ENCODE data around the gene NEU3.
"Not testable (repeated sequence)": the region's sequence is repeated elsewhere in the genome, so short reads cannot be mapped to it uniquely, and the experiment has no call there.

NEU3 gene

DNA sequence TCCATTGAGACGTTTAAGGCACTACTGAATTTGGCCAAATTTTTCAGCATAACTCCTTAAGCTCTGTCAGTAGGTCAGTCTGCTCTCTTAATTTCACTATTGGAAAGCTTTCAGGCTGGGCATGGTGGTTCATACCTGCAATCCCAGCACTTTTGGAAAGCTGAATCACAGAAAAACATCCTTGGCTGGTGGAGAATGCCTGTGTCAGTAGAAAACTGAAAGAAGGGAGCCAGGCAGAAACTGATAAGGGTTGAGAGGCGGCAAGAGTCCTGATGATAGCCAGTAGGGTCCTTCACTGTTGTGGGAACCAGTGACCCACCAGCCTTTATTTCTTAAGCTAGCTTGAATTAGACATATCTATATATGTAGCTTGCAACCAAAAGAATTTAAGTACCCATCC lies 22.6 kb downstream of the NEU3 start:
- peak overlapping the region; percentile 22 for H3K27ac Mint-ChIP-seq
- peaks cover 27% of the 10 kb centered on the region for H3K36me3 Mint-ChIP-seq
- no peaks in the 10 kb centered on the region for H3K9me3 Mint-ChIP-seq (ENCODE audit: low read depth)
- H3K4me1 Mint-ChIP-seq (ENCODE audit: low read depth), result no peaks in the 10 kb centered on the region
- no peak overlapping the region for H3K4me3 Mint-ChIP-seq
- H3K27me3 Mint-ChIP-seq, result no peaks in the 10 kb centered on the region

GRCh38 chr11:75011872-75012271 lies 23.1 kb downstream of the NEU3 start:
- Mint-ChIP-seq H3K4me3 (no peak overlapping the region), H3K27me3 (no peaks in the 10 kb centered on the region), H3K9me3 (ENCODE audit: low read depth) (no peaks in the 10 kb centered on the region), H3K4me1 (ENCODE audit: low read depth) (no peaks in the 10 kb centered on the region), H3K36me3 (peaks cover 26% of the 10 kb centered on the region), H3K27ac (no peak overlapping the region)

DNA sequence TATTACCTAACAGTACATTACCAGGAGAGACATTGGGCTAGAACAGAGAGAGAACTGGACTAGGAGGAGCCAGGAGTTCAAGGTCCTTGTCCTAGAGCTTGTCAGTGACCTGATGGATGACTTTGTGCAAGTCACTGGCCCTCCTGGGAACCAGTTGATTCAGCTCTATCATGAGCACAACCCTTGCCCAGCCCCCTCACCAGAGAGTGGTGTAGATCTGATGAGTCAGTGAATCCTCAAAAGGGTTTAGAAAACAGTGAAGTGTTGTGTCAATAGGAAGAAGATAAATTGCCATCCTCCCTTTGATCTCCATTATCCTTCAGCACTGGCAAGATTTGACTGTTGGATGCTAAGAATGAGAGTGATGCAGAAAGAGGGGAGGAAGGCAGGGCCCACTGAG lies 24.3 kb downstream of the NEU3 start:
- Mint-ChIP-seq H3K36me3 (peaks cover 22% of the 10 kb centered on the region), H3K27ac (no peak overlapping the region), H3K9me3 (ENCODE audit: low read depth) (no peaks in the 10 kb centered on the region), H3K27me3 (no peaks in the 10 kb centered on the region), H3K4me3 (no peak overlapping the region), H3K4me1 (ENCODE audit: low read depth) (no peaks in the 10 kb centered on the region)

DNA sequence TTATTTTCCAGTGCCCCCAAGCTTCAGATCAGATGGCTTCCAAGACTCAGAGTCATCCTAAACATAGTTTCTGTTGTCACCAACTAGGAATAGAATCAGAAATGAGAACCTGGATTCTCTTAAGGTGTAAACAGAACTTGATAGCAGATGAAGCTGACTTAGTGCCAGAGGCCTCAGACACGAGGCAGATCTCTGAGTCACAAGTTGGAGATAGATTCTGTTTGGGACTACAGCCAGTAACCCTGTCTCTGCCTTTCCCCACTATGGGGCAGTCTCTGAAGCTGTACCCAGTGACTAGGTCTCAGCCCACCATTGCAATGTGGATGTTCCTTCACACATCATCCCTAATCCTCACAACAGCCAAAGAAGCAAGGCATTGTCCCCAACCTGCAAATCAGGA lies 25.4 kb downstream of the NEU3 start:
- no peak overlapping the region for H3K4me3 Mint-ChIP-seq
- no peaks in the 10 kb centered on the region for H3K27me3 Mint-ChIP-seq
- H3K27ac Mint-ChIP-seq, result no peak overlapping the region
- no peaks in the 10 kb centered on the region for H3K4me1 Mint-ChIP-seq (ENCODE audit: low read depth)
- peaks cover 24% of the 10 kb centered on the region for H3K36me3 Mint-ChIP-seq
- H3K9me3 Mint-ChIP-seq (ENCODE audit: low read depth), result no peaks in the 10 kb centered on the region

DNA sequence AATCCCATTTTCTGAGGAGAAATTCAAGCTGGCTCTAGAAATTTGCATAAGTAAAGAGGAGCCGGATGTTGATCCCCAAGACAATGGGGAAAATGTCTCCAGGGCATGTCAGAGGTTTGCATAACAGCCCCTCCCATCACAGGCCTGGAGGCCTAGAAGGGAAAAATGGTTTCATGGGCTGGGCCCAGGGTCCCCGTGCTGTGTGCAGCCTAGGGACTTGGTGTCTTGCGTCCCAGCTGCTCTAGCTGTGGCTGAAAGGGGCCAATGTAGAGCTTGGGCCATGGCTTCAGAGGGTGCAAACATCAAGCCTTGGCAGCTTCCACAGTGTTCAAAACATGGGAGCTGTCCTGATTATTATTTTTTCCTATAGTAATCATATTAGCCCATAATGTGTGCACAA lies 30.5 kb downstream of the NEU3 start:
- H3K36me3 Mint-ChIP-seq, result peaks cover 13% of the 10 kb centered on the region
- not testable (repeated sequence) for H3K4me3 Mint-ChIP-seq; H3K9me3 Mint-ChIP-seq (ENCODE audit: low read depth); H3K27me3 Mint-ChIP-seq; H3K27ac Mint-ChIP-seq; H3K4me1 Mint-ChIP-seq (ENCODE audit: low read depth)

DNA sequence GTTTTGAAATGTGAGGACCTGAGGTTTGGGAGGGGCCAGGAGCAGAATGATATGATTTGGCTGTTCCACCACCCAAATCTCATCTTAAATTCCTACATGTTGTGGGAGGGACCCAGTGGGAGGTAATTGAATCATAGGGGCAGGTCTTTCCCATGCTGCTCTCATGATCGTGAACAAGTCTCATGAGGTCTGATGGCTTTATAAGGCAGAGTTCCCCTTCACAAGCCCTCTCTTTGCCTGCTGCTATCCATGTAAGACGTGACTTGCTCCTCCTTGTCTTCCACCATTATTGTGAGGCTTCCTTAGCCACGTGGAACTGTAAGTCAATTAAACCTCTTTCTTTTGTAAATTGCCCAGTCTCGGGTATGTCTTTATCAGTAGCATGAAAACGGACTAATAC lies 31.6 kb downstream of the NEU3 start:
- not testable (repeated sequence) for H3K4me1 Mint-ChIP-seq (ENCODE audit: low read depth); H3K4me3 Mint-ChIP-seq; H3K9me3 Mint-ChIP-seq (ENCODE audit: low read depth); H3K27ac Mint-ChIP-seq; H3K27me3 Mint-ChIP-seq
- peaks cover 11% of the 10 kb centered on the region for H3K36me3 Mint-ChIP-seq

- H3K27me3 Mint-ChIP-seq, result no peaks in the 10 kb centered on the region
- H3K4me1 Mint-ChIP-seq (ENCODE audit: low read depth), result no peaks in the 10 kb centered on the region
- H3K27ac Mint-ChIP-seq, result no peak overlapping the region
- peaks cover 8% of the 10 kb centered on the region for H3K36me3 Mint-ChIP-seq
- no peaks in the 10 kb centered on the region for H3K9me3 Mint-ChIP-seq (ENCODE audit: low read depth)
- no peak overlapping the region for H3K4me3 Mint-ChIP-seq
Measured at GRCh38 chr11:75022296-75022695, 33.6 kb downstream of the NEU3 start.

- Mint-ChIP-seq H3K27ac (no peak overlapping the region), H3K4me3 (no peak overlapping the region), H3K36me3 (peaks cover 8% of the 10 kb centered on the region), H3K27me3 (no peaks in the 10 kb centered on the region), H3K9me3 (ENCODE audit: low read depth) (no peaks in the 10 kb centered on the region), H3K4me1 (ENCODE audit: low read depth) (no peaks in the 10 kb centered on the region)
Measured at GRCh38 chr11:75022759-75023396, 34.1 kb downstream of the NEU3 start.

- H3K27me3 Mint-ChIP-seq, result no peaks in the 10 kb centered on the region
- no peak overlapping the region for H3K27ac Mint-ChIP-seq
- no peak overlapping the region for H3K4me3 Mint-ChIP-seq
- H3K9me3 Mint-ChIP-seq (ENCODE audit: low read depth), result no peaks in the 10 kb centered on the region
- H3K36me3 Mint-ChIP-seq, result peaks cover 4% of the 10 kb centered on the region
- no peaks in the 10 kb centered on the region for H3K4me1 Mint-ChIP-seq (ENCODE audit: low read depth)
Measured at GRCh38 chr11:75023446-75024067, 34.8 kb downstream of the NEU3 start.

- no peak overlapping the region for H3K27ac Mint-ChIP-seq
- H3K4me1 Mint-ChIP-seq (ENCODE audit: low read depth), result no peaks in the 10 kb centered on the region
- no peak overlapping the region for H3K4me3 Mint-ChIP-seq
- no peaks in the 10 kb centered on the region for H3K27me3 Mint-ChIP-seq
- no peaks in the 10 kb centered on the region for H3K36me3 Mint-ChIP-seq
- no peaks in the 10 kb centered on the region for H3K9me3 Mint-ChIP-seq (ENCODE audit: low read depth)
Measured at GRCh38 chr11:75024068-75024449, 35.3 kb downstream of the NEU3 start.

DNA sequence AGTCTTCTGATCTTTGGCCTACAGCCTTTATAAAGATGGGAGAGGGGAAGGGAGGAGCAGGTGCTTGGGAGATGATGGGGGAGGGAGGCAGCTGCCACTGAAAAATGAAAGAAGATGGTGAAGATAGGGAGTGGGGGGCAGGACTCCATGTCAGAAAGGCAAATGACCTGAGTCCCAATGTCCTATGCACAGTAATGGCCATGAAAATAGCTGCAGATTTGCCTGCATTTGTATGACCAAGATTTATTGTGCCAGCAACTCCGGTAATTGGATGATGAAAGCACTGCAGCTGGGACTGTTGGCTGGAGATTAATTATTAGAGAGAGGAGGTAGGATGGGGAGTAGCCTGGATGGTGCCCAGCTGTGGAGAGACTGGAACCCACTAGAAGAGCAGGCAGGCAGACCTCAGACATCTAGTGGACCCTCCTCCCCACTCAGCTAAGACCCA lies 36.1 kb downstream of the NEU3 start:
- H3K4me1 Mint-ChIP-seq (ENCODE audit: low read depth), result no peaks in the 10 kb centered on the region
- H3K9me3 Mint-ChIP-seq (ENCODE audit: low read depth), result no peaks in the 10 kb centered on the region
- H3K27me3 Mint-ChIP-seq, result no peaks in the 10 kb centered on the region
- H3K4me3 Mint-ChIP-seq, result no peak overlapping the region
- H3K36me3 Mint-ChIP-seq, result no peaks in the 10 kb centered on the region
- no peak overlapping the region for H3K27ac Mint-ChIP-seq

- no peaks in the 10 kb centered on the region for H3K9me3 Mint-ChIP-seq (ENCODE audit: low read depth)
- no peaks in the 10 kb centered on the region for H3K27me3 Mint-ChIP-seq
- no peaks in the 10 kb centered on the region for H3K36me3 Mint-ChIP-seq
- no peaks in the 10 kb centered on the region for H3K4me1 Mint-ChIP-seq (ENCODE audit: low read depth)
- H3K27ac Mint-ChIP-seq, result no peak overlapping the region
- no peak overlapping the region for H3K4me3 Mint-ChIP-seq
Measured at GRCh38 chr11:75025561-75025960, 36.8 kb downstream of the NEU3 start.

DNA sequence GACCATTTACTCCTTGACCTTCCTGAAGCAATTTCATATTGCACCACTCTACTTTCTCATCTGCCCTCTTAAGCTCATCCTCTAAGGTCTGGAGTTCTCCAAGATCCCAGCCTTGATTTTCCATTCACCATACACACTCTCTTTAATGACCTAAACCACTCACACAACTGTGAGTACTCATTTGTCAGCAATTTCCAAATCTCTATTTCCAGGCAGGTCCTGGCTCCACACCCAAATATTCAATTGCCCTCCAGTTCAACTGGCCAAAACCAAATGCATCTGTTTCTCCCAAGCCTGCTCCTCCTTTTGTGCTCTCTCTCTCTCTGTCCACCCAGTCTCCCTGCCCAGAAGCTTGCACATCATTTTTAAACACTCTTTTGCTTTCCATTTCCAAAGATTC lies 39.6 kb downstream of the NEU3 start:
- no peaks in the 10 kb centered on the region for H3K9me3 Mint-ChIP-seq (ENCODE audit: low read depth)
- no peak overlapping the region for H3K4me3 Mint-ChIP-seq
- H3K27me3 Mint-ChIP-seq, result no peaks in the 10 kb centered on the region
- H3K4me1 Mint-ChIP-seq (ENCODE audit: low read depth), result no peaks in the 10 kb centered on the region
- H3K36me3 Mint-ChIP-seq, result no peaks in the 10 kb centered on the region
- no peak overlapping the region for H3K27ac Mint-ChIP-seq

DNA sequence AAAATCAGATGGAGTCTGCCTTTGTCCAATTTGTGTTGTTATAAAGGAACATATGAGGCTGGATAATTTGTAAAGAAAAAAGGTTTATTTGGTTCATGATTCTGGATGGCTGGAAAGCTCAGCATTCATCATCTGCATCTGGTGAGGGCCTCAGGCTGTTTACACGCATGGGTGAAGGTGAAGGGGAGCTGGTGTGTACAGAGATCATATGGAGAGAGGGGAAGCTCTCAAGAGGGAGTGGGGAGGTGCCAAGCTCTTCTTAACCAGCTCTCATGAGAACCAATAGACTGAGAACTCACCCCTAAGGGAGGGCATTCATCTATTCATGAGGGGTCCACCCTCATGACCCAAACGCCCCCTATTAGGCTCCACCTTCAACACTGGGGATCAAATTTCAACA lies 40.0 kb downstream of the NEU3 start:
- Mint-ChIP-seq H3K27me3 (no peaks in the 10 kb centered on the region), H3K27ac (no peak overlapping the region), H3K36me3 (no peaks in the 10 kb centered on the region), H3K4me1 (ENCODE audit: low read depth) (no peaks in the 10 kb centered on the region), H3K9me3 (ENCODE audit: low read depth) (no peaks in the 10 kb centered on the region), H3K4me3 (no peak overlapping the region)

GRCh38 chr11:75029836-75030631 lies 41.3 kb downstream of the NEU3 start:
- Mint-ChIP-seq H3K4me3 (no peak overlapping the region), H3K27ac (no peak overlapping the region), H3K9me3 (ENCODE audit: low read depth) (no peaks in the 10 kb centered on the region), H3K27me3 (no peaks in the 10 kb centered on the region), H3K4me1 (ENCODE audit: low read depth) (no peaks in the 10 kb centered on the region), H3K36me3 (no peaks in the 10 kb centered on the region)
